ENCODE data around the gene GMPPB. TPM values are rescaled to one million over a fixed set of nuclear protein-coding genes. Genes with fewer than 3 reads are reported as not detected.

GMPPB gene
- 14.2 to 20.7 TPM (median 18.2 TPM) in 5 replicates for total RNA-seq (2022; extraction: Qiagen RNA extraction)

DNA sequence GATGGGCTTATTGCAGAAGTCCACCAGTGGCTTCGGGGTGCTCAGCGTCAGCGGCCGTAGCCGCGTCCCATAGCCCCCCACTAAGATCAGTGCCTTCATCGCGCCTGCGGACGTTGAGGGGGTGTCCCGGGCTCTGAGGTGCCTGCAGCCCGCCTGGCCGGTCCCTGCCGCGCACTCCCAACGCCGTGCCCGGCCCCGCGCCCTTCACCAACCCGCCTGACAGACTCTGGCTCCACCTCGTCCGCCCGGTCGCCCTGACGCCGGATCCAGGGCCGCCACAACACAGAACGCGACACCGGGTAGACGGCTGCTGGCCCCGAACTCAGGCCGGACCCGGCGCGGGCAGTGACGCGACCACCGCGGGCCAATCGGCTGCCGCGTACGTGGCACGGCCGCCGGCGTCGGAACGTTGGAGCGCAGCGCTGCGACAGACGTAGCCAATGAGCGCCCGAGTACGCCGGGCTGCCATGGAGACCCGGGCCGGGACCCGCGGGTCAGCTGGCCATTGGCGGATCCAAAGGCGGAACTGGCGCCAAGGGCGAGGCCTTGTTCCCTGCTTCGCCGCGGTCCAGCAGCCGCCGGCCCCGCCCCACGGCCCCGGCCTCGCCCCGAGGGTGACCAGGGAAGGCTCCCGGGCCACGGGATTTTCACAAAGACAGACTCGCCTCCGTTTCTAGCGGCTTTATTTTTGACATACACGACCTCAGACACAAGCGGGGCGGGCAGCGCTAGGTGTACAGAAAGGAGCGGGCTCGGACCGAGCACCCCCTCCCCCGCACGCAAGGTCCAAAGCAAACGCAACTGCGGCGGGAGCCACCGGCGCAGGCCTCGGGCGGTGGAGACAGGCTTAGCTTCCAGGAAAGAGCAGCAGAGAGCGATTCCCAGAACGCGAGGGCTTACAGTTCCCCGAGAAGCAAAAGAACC lies at the start of gene GMPPB:
TSS of gene GMPPB (minus strand) at position 324 of the 924 bp plus-strand sequence. CDS start at position 99, 225 bp downstream.

DNA sequence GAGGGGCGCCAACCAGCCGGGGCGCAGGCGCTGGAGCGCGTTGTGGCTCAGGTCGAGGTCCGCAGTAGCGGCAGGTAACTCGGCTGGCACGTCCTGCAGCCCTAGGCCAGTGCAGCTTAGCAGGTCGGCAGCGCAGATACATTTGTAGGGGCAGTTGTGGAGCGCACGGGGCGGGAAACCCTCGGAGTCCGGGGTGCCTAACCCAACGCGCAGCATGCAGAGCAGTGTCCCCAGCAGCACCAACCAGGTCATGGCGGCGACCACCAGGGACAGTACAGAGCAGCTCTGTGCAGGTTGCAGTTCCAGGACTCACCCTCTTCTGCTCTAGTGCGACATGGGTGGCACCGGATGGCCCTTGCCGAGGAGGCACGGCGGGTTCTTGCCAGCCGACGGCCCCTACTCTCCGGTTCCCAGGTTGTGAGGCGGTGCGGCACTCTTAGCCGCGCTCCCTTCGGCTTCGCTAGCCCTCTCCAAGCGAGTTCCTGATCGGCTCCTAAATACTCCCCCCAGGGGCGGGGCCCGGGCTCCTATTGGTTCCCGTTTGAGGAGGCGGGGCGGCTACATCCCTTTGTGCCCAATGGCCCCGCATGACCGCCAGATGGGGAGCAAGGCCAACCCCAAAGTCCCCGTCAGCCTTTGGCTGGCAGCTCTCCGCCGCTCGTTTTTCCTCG lies 4.4 kb downstream of the GMPPB start, which contains the start of gene AMIGO3:
TSS of gene AMIGO3 (minus strand) at position 471 of the 671 bp plus-strand sequence. CDS start at position 252, 219 bp downstream.

DNA sequence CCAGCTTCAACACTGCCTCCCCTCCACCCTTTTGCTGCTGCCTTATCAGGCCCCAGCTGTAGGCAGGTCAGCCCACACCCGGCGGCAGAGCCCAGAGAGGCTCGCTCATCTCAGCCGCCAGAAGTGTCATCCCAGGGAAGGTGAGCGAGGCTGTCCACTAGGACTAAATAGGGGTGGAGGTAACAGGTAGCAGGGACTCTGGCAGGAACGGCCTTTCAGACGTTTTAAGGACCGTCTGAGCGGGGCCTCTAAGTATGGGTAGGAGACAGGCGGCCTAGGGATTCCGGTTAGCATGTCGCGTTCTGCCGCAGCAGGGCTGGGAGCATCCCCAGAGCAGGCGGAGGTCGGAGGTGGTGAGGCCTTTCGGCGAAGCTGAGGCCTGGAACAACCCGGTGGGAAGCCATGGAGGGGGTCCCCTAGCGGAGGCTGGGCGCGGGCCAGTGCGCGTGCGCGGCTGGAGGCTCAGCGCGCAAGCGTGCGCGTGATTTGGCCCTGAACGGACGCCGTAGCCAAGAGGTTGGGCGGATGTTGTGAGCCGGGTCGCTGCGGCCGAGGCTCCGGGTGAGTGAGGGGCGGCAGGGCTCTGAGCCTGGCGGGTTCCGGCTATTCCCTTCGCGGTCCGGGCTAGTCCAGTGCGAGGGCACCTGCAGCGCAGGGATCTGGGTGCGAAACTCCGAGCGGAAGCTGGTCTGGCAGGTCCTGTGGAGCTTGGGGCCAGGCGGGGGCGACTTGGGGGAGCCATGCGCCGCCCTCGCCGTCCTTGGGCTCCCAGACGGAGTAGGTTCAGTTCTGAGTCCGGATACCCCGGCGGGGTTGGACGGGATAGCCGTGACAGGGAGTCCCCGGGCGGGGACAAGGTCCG lies 34.5 kb downstream of the GMPPB start, which contains the start of the genes MST1 and RNF123:
TSS of gene MST1 (minus strand) at position 429 of the 862 bp plus-strand sequence. CDS start 783 bp downstream, outside the sequence.
TSS of gene RNF123 (plus strand) at position 512 of the 862 bp plus-strand sequence. CDS start 1,609 bp downstream, outside the sequence.

DNA sequence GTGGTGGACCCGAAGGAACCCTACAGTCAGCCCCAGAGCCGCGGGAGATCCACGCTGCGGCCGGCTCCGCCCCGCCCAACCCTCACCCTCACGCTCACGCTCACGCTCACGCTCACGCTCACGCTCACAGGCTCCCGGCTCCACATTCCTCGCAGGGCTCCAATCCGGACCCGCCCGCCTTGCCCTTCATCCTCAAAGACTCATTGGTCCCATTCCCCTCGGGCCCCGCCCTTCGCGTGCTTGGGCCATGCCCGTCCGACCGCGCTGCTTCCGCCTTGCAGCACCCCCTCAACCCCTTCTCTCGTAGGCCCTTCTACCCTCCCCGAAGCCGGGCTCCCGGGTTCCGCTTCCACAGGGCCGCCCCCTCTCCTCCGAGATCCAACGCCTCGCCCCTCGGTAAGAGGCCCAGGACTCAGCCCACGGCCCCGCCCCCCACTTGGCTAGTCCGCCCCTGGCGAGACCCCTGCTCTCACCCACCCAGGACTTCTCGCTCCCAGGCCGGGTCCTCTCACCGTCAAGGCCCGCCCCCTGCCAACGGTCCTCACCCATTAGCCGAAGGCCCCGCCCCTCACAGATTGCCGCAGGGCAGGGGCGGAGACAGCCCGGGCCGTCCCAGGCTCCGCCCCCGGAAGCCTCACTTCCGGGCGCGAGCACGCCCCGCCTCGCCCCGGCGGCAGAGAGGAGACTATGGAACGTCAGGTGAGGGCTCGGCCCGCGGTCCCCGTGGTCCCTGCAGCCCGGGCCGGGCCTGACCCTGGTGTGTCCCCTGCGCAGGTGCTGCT lies 49.8 kb downstream of the GMPPB start, which contains the start of gene APEH:
TSS of gene APEH (plus strand) at position 637 of the 782 bp plus-strand sequence. CDS start at position 688, 51 bp downstream.

Other genes starting within 250 kb of the GMPPB start
- 0.12 to 0.19 TPM (median 0.16 TPM) in 5 replicates for gene BSN, start 169.5 kb downstream of the GMPPB start, total RNA-seq (2022; extraction: Qiagen RNA extraction)
- 60.7 to 66.5 TPM (median 63.9 TPM) in 5 replicates for gene APEH, start 49.6 kb downstream of the GMPPB start, total RNA-seq (2022; extraction: Qiagen RNA extraction)
- 0.81 to 2.3 TPM (median 1.6 TPM) in 5 replicates for gene MST1, start 34.5 kb downstream of the GMPPB start, total RNA-seq (2022; extraction: Qiagen RNA extraction)
- 9.4 to 15.5 TPM (median 13.9 TPM) in 5 replicates for gene RNF123, start 34.4 kb downstream of the GMPPB start, total RNA-seq (2022; extraction: Qiagen RNA extraction)
- gene AMIGO3, start 4.3 kb downstream of the GMPPB start, total RNA-seq (2022; extraction: Qiagen RNA extraction) = 0.58 to 1.8 TPM (median 0.82 TPM) in 5 replicates
- 20.5 to 23.7 TPM (median 21.2 TPM) in 5 replicates for gene IP6K1, start 62.6 kb upstream of the GMPPB start, total RNA-seq (2022; extraction: Qiagen RNA extraction)
- 0.12 to 0.42 TPM (median 0.28 TPM) in 5 replicates for gene CDHR4, start 75.9 kb upstream of the GMPPB start, total RNA-seq (2022; extraction: Qiagen RNA extraction)
- 1.9 to 2.8 TPM (median 2.3 TPM) in 5 replicates for gene INKA1, start 79.3 kb upstream of the GMPPB start, total RNA-seq (2022; extraction: Qiagen RNA extraction)
- gene UBA7, start 90.0 kb upstream of the GMPPB start, total RNA-seq (2022; extraction: Qiagen RNA extraction) = 0.18 to 0.66 TPM (median 0.25 TPM) in 5 replicates
- 10.6 to 12.9 TPM (median 12.8 TPM) in 5 replicates for gene TRAIP, start 132.6 kb upstream of the GMPPB start, total RNA-seq (2022; extraction: Qiagen RNA extraction)
- 0.17 to 0.30 TPM (median 0.23 TPM) in 5 replicates for gene CAMKV, start 146.0 kb upstream of the GMPPB start, total RNA-seq (2022; extraction: Qiagen RNA extraction)
- 4.5 to 6.4 TPM (median 6.1 TPM) in 5 replicates for gene MST1R, start 179.9 kb upstream of the GMPPB start, total RNA-seq (2022; extraction: Qiagen RNA extraction)
- gene MON1A, start 205.9 kb upstream of the GMPPB start, total RNA-seq (2022; extraction: Qiagen RNA extraction) = 5.6 to 9.0 TPM (median 8.0 TPM) in 5 replicates
- gene RBM6, start 216.2 kb upstream of the GMPPB start, total RNA-seq (2022; extraction: Qiagen RNA extraction) = 22.2 to 25.2 TPM (median 23.7 TPM) in 5 replicates

Data from A549 treated with AZD2906 at 1 μM for 4 hours (cell line).